ENCODE measurements around the gene KCNK1.

The KCNK1 gene

GRCh38 chr1:233673947-233674431 is 60.1 kb downstream of the KCNK1 start:
- in situ Hi-C loops (cut with HindIII; ENCODE audit: low sequenced_read_pairs) = no loop called here
- no peak for DNase-seq (ENCODE audit: low read depth, low spot score)
- TF ChIP-seq CTCF (IDR thresholded peaks at IDR 0.05; ENCODE audit: low read depth, low read length) = no peak
- no peak overlapping the region for H3K4me3 ChIP-seq (ENCODE audit: low read depth, low read length)

GRCh38 chr1:233675446-233675845 is 61.5 kb downstream of the KCNK1 start:
- in situ Hi-C loops (cut with HindIII; ENCODE audit: low sequenced_read_pairs) = no loop called here
- TF ChIP-seq CTCF (IDR thresholded peaks at IDR 0.05; ENCODE audit: low read depth, low read length) = no peak

GRCh38 chr1:233675893-233676292 is 62.0 kb downstream of the KCNK1 start:
- in situ Hi-C loops (cut with HindIII; ENCODE audit: low sequenced_read_pairs) = no loop called here
- H3K4me3 ChIP-seq (ENCODE audit: low read depth, low read length) = no peak overlapping the region
- DNase-seq (ENCODE audit: low read depth, low spot score) = no peak
- TF ChIP-seq CTCF (IDR thresholded peaks at IDR 0.05; ENCODE audit: low read depth, low read length) = no peak

More at GRCh38 chr1:233675446-233675845, 61.5 kb downstream of the KCNK1 start:
- H3K4me3 ChIP-seq (ENCODE audit: low read depth, low read length) = no peak overlapping the region
- no peak for DNase-seq (ENCODE audit: low read depth, low spot score)

GRCh38 chr1:233677690-233678354 is 63.9 kb downstream of the KCNK1 start:
- DNase-seq (ENCODE audit: low read depth, low spot score) = no peak
- no peak overlapping the region for H3K4me3 ChIP-seq (ENCODE audit: low read depth, low read length)
- no peak for TF ChIP-seq CTCF (IDR thresholded peaks at IDR 0.05; ENCODE audit: low read depth, low read length)
- in situ Hi-C loops (cut with HindIII; ENCODE audit: low sequenced_read_pairs) = no loop called here

- in situ Hi-C loops (cut with HindIII; ENCODE audit: low sequenced_read_pairs) = no loop called here
- DNase-seq (ENCODE audit: low read depth, low spot score) = no peak
- no peak overlapping the region for H3K4me3 ChIP-seq (ENCODE audit: low read depth, low read length)
- no peak for TF ChIP-seq CTCF (IDR thresholded peaks at IDR 0.05; ENCODE audit: low read depth, low read length)
Measured at GRCh38 chr1:233679030-233679429, 65.1 kb downstream of the KCNK1 start.

- in situ Hi-C loops (cut with HindIII; ENCODE audit: low sequenced_read_pairs) = no loop called here
- no peak overlapping the region for H3K4me3 ChIP-seq (ENCODE audit: low read depth, low read length)
- no peak for TF ChIP-seq CTCF (IDR thresholded peaks at IDR 0.05; ENCODE audit: low read depth, low read length)
- DNase-seq (ENCODE audit: low read depth, low spot score) = no peak
Measured at GRCh38 chr1:233679591-233680373, 65.9 kb downstream of the KCNK1 start.
